ENCODE measurements around the gene PGM2L1. TPM values are rescaled to one million over a fixed set of nuclear protein-coding genes. Genes with fewer than 3 reads are reported as not detected.

The PGM2L1 gene
- total RNA-seq, 1 donor from 2014 or later, result 15.9 TPM

- Histone ChIP-seq H3K79me2 (ENCODE audit: low read depth) (no peaks in the 10 kb centered on the region), H3K27me3 (no peaks in the 10 kb centered on the region), H3K27ac (no peak overlapping the region), H3K9ac (no peak overlapping the region), H4K20me1 (ENCODE audit: low read depth) (no peaks in the 10 kb centered on the region), H3K36me3 (no peaks in the 10 kb centered on the region), H3K4me3 (no peak overlapping the region), H2AFZ (replicated peaks) (no peak overlapping the region), H3F3A (ENCODE audit: low read depth) (no peaks in the 10 kb centered on the region), H3K9me3 (ENCODE audit: low read depth) (no peaks in the 10 kb centered on the region), H3K4me1 (no peaks in the 10 kb centered on the region), H3K4me2 (no peak overlapping the region)
- Mint-ChIP-seq H3K36me3 (no peaks in the 10 kb centered on the region), H3K27me3 (ENCODE audit: insufficient read depth, low read depth) (no peaks in the 10 kb centered on the region), H3K9me3 (no peaks in the 10 kb centered on the region), H3K4me3 (no peak overlapping the region), H3K27ac (no peak overlapping the region), H3K4me1 (no peaks in the 10 kb centered on the region)
- no peak for DNase-seq (ENCODE audit: low spot score)
- no peak for TF ChIP-seq EZH2phosphoT487 (IDR thresholded peaks at IDR 0.05)
- no peak for TF ChIP-seq EZH2 (IDR thresholded peaks at IDR 0.05)
- TF ChIP-seq CTCF (IDR thresholded peaks at IDR 0.05), result no peak
Measured at GRCh38 chr11:74288911-74289310, 109.3 kb downstream of the PGM2L1 start.

DNA sequence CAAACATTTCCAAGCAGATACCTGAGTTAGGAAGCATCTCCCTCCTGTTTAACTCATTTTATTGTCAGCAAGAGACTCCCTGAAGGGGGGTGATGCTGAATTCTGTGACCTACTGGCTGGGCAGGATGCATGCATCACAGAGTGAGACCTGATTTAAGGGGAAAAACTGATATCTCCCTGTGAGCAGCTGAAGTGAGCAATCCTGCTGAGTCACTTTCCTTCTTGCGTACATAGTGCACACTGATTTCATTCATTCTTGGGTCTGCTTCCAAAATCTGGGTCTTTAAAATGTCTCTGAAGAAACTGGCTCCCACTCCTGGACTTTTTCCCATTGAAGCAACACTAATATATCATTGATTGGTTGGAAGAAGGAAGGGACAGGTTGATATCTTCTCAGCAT, 110.1 kb downstream of the PGM2L1 start:
- no peak overlapping the region for H3K27ac ChIP-seq
- no peak for DNase-seq (ENCODE audit: low spot score)
- Mint-ChIP-seq H3K4me1 (no peaks in the 10 kb centered on the region), H3K27me3 (ENCODE audit: insufficient read depth, low read depth) (no peaks in the 10 kb centered on the region), H3K9me3 (no peaks in the 10 kb centered on the region), H3K4me3 (no peak overlapping the region), H3K27ac (no peak overlapping the region), H3K36me3 (no peaks in the 10 kb centered on the region)
- H2AFZ ChIP-seq (replicated peaks), result no peak overlapping the region
- H3K79me2 ChIP-seq (ENCODE audit: low read depth), result no peaks in the 10 kb centered on the region
- no peaks in the 10 kb centered on the region for H3K36me3 ChIP-seq
- H3K4me2 ChIP-seq, result no peak overlapping the region
- TF ChIP-seq CTCF (IDR thresholded peaks at IDR 0.05), result no peak
- no peaks in the 10 kb centered on the region for H3K9me3 ChIP-seq (ENCODE audit: low read depth)
- H3K27me3 ChIP-seq, result no peaks in the 10 kb centered on the region
- no peak overlapping the region for H3K9ac ChIP-seq
- no peaks in the 10 kb centered on the region for H3F3A ChIP-seq (ENCODE audit: low read depth)
- no peaks in the 10 kb centered on the region for H4K20me1 ChIP-seq (ENCODE audit: low read depth)
- no peaks in the 10 kb centered on the region for H3K4me1 ChIP-seq
- H3K4me3 ChIP-seq, result no peak overlapping the region

- Mint-ChIP-seq H3K27me3 (ENCODE audit: insufficient read depth, low read depth) (no peaks in the 10 kb centered on the region), H3K4me1 (no peaks in the 10 kb centered on the region), H3K27ac (no peak overlapping the region), H3K36me3 (no peaks in the 10 kb centered on the region), H3K4me3 (no peak overlapping the region), H3K9me3 (no peaks in the 10 kb centered on the region)
- Histone ChIP-seq H3K4me3 (no peak overlapping the region), H3K79me2 (ENCODE audit: low read depth) (no peaks in the 10 kb centered on the region), H4K20me1 (ENCODE audit: low read depth) (no peaks in the 10 kb centered on the region), H3K27me3 (no peaks in the 10 kb centered on the region), H3F3A (ENCODE audit: low read depth) (no peaks in the 10 kb centered on the region), H3K27ac (no peak overlapping the region), H3K9me3 (ENCODE audit: low read depth) (no peaks in the 10 kb centered on the region), H3K4me2 (no peak overlapping the region), H2AFZ (replicated peaks) (no peak overlapping the region), H3K4me1 (no peaks in the 10 kb centered on the region), H3K9ac (no peak overlapping the region), H3K36me3 (no peaks in the 10 kb centered on the region)
- DNase-seq (ENCODE audit: low spot score), result no peak
- TF ChIP-seq EZH2 (IDR thresholded peaks at IDR 0.05) (no peak), EZH2phosphoT487 (IDR thresholded peaks at IDR 0.05) (no peak), CTCF (IDR thresholded peaks at IDR 0.05) (no peak)
Measured at GRCh38 chr11:74284466-74284865, 113.8 kb downstream of the PGM2L1 start.

Measured in neural progenitor cell (in vitro differentiated cells).